ENCODE measurements around the gene TNXB. TPM values are rescaled to one million over a fixed set of nuclear protein-coding genes. Genes with fewer than 3 reads are reported as not detected.
A peak's percentile ranks its signal among the peaks of the same experiment; 100 is the strongest.

The TNXB gene
- total and polyA plus RNA-seq, 9 of the 15 experiments (the other 6 are each of a cell fraction or from before 2014, with no cell fraction given) = 0.14 to 28.1 (median 12.4) TPM

- no peak overlapping the region for H3K4me2 ChIP-seq (ENCODE audit: insufficient read depth, low read length)
- no peak overlapping the region for H3K27ac ChIP-seq (ENCODE audit: extremely low read depth, low read depth, low read length)
- in situ Hi-C loops (cut with MboI) = no loop called here
- H3K36me3 ChIP-seq (ENCODE audit: control insufficient read depth, insufficient read depth, low read length) = no peaks in the 10 kb centered on the region
- peak overlapping the region in 1 of 2 experiments; percentile 74; a peak in 2 of 4 replicates for H3K9ac ChIP-seq (ENCODE audit: insufficient read depth in 1 of 2, low read depth in 2 of 2, low read length in 2 of 2)
- WGBS (ENCODE audit: insufficient coverage, low coverage, missing lambda C conversion rate) = 19% methylated on average over 16 of the region's 50 CpGs
- intact Hi-C loops (cut with micrococcal nuclease) = no loop called here
- FAIRE-seq (peak; percentile 55), DNase-seq (ENCODE audit: extremely low read depth in 1 of 4, low spot score in 3 of 4) (peak; percentile 90 to 93 (median 92)), ATAC-seq (peak; percentile 98)
- ChIA-PET CTCF (ENCODE audit: low intra/inter-chr PET ratio) (interaction anchor here (1.2 kb wide), 1 partner anchor 29 kb away, joined by 3 read pairs; no protein-coding TSS in a partner anchor), POLR2A (interaction anchor here (0.6 to 0.8 kb wide), 3 partner anchors 10 to 366 kb away, joined by 3 to 5 read pairs (median 3); partner anchors contain the start of gene LY6G6C)
- H3K79me2 ChIP-seq (ENCODE audit: control insufficient read depth, insufficient read depth, low read length) = no peaks in the 10 kb centered on the region
- H3K4me1 ChIP-seq (replicated peaks in 1 of 2; ENCODE audit: control insufficient read depth in 2 of 2, insufficient read depth in 2 of 2, low read length in 2 of 2) = peaks cover 2 to 31% of the 10 kb centered on the region in 2 experiments
- no peaks in the 10 kb centered on the region for H3K9me3 ChIP-seq (replicated peaks; ENCODE audit: control insufficient read depth, insufficient read depth, low read depth, low read length)
- peak overlapping the region; percentile 37; the same call in 1 of the 2 replicates for H2AFZ ChIP-seq (ENCODE audit: low read depth, low read length)
- BruUV-seq (replicated peaks) = no TSS peak
- no peak overlapping the region for H3K4me3 ChIP-seq
- H3K27me3 ChIP-seq (ENCODE audit: control insufficient read depth in 2 of 2, insufficient read depth in 2 of 2, low read length in 2 of 2) = peaks cover 13 to 47% of the 10 kb centered on the region in 2 experiments
- no peaks in the 10 kb centered on the region for H3K9me1 ChIP-seq (ENCODE audit: control insufficient read depth, insufficient read depth, low read length)
- H4K20me1 ChIP-seq (replicated peaks; ENCODE audit: control insufficient read depth, insufficient read depth, low read length) = peaks cover 1% of the 10 kb centered on the region; the same call in 1 of the 2 replicates
- TF ChIP-seq NCOA2 (IDR thresholded peaks at IDR 0.05; ENCODE audit: partially characterized antibody in 2 of 2) = no peak
- TF ChIP-seq HNRNPL (IDR thresholded peaks at IDR 0.05; ENCODE audit: low read depth, low read length) = peak; percentile 76; the same call in 1 of the 2 replicates
- TF ChIP-seq ZNF311 (CRISPR knock-in tag; IDR thresholded peaks at IDR 0.05) = no peak
- TF ChIP-seq BHLHE40 (IDR thresholded peaks at IDR 0.05; ENCODE audit: low read length) = 0 out of 2 replicates have a peak, but pooled peaks have one; percentile 37
- TF ChIP-seq NFE2 (IDR thresholded peaks at IDR 0.05; ENCODE audit: low read depth) = 0 out of 2 replicates have a peak, but pooled peaks have one; percentile 9
- TF ChIP-seq GATAD2B (IDR thresholded peaks at IDR 0.05; ENCODE audit: borderline replicate concordance) = 0 out of 2 replicates have a peak, but pooled peaks have one; percentile 70
- TF ChIP-seq KDM4B (IDR thresholded peaks at IDR 0.05; ENCODE audit: borderline replicate concordance in 2 of 2, low read depth in 1 of 2) = no peak
- TF ChIP-seq MEIS2 (IDR thresholded peaks at IDR 0.05; ENCODE audit: partially characterized antibody) = no peak
- TF ChIP-seq RAD51 (IDR thresholded peaks at IDR 0.05; ENCODE audit: borderline replicate concordance, low read depth) = no peak
- no peak for TF ChIP-seq ZBTB17 (CRISPR knock-in tag; IDR thresholded peaks at IDR 0.05)
- peak; percentile 80 for TF ChIP-seq CXXC5 (CRISPR knock-in tag; IDR thresholded peaks at IDR 0.05)
- no peak for TF ChIP-seq FIP1L1 (IDR thresholded peaks at IDR 0.05; ENCODE audit: low read depth, low read length, poor library complexity, severe bottlenecking)
- no peak for TF ChIP-seq SRSF7 (optimal IDR thresholded peaks at IDR 0.05; ENCODE audit: low read depth, low read length)
- TF ChIP-seq LCOR (CRISPR knock-in tag; IDR thresholded peaks at IDR 0.05) = no peak
- no peak for TF ChIP-seq RNF2 (IDR thresholded peaks at IDR 0.05)
These were observed 21.3 kb downstream of the TNXB start for GRCh38 chr6:32087574-32088486.

Data from K562 (cell line).